ENCODE results near the gene IL9. TPM values are rescaled to one million over a fixed set of nuclear protein-coding genes. Genes with fewer than 3 reads are reported as not detected.

Gene IL9
- total and polyA plus RNA-seq, 2 of the 4 experiments (the other 2 are of a cell fraction): not detected

DNA sequence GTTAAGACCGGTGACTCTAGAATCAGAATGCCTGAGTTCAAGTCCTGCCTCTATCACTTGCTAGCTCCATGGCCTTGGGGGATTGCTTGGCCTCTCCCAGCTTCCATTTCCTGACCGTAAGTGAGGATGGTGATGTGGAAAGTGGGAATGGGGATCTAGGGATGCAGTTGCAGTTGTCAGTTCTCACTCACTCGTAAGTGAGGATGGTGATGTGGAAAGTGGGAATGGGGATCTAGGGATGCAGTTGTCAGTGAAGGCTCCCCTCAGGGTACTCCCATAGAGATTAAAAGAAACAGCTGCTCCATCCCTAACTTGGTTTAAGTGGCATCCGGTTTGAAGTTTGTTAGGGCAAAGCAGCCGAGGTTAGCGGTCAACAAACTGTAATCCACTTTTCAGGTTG is 3.0 kb upstream of the IL9 start:
- TF ChIP-seq FOS (IDR thresholded peaks at IDR 0.05; ENCODE audit: low read depth, low read length): no peak
- TF ChIP-seq POLR2A (IDR thresholded peaks at IDR 0.05; ENCODE audit: low read depth, low read length): no peak
- TF ChIP-seq SMC3 (IDR thresholded peaks at IDR 0.05; ENCODE audit: low read depth, low read length): no peak
- TF ChIP-seq RFX5 (IDR thresholded peaks at IDR 0.05; ENCODE audit: low read depth, low read length): no peak
- BruUV-seq (replicated peaks): no TSS peak
- POLR2A ChIA-PET (ENCODE audit: unreplicated experiment): no interaction called here

More for the DNA sequence above, 3.0 kb upstream of the IL9 start:
- Histone ChIP-seq H3K18ac (ENCODE audit: low read depth, low read length) (no peak overlapping the region), H3K4me1 (ENCODE audit: control insufficient read depth, insufficient read depth, low read length) (no peaks in the 10 kb centered on the region), H3K9ac (ENCODE audit: low read depth, low read length) (no peak overlapping the region), H3K27ac (ENCODE audit: insufficient read depth, low read length) (no peak overlapping the region), H3K4ac (ENCODE audit: low read depth, low read length) (no peak overlapping the region), H2BK5ac (ENCODE audit: low read depth, low read length, poor library complexity, severe bottlenecking) (no peak overlapping the region), H3K4me3 (ENCODE audit: insufficient read depth, low read depth, low read length) (no peak overlapping the region), H3K14ac (replicated peaks; ENCODE audit: low read depth, low read length) (no peak overlapping the region), H2AFZ (replicated peaks; ENCODE audit: low read length, poor library complexity) (no peak overlapping the region), H3K56ac (ENCODE audit: extremely low read depth, insufficient read depth, low read length) (no peak overlapping the region; the same call in 1 of the 2 replicates), H3K9me3 (ENCODE audit: control insufficient read depth, insufficient read depth, low read length) (peaks cover 2% of the 10 kb centered on the region; the same call in 1 of the 2 replicates), H4K91ac (ENCODE audit: insufficient read depth, low read depth, low read length) (no peak overlapping the region), H3K27me3 (ENCODE audit: control insufficient read depth, insufficient read depth, low read length) (peaks cover 44% of the 10 kb centered on the region), H3K36me3 (ENCODE audit: control insufficient read depth, insufficient read depth, low read length) (no peaks in the 10 kb centered on the region), H4K8ac (ENCODE audit: low read depth in 2 of 2, low read length in 2 of 2) (no peak overlapping the region), H3K4me2 (ENCODE audit: low read depth, low read length) (no peak overlapping the region), H2BK20ac (ENCODE audit: low read depth, low read length) (no peak overlapping the region), H2AK5ac (ENCODE audit: low read depth, low read length) (no peak overlapping the region), H3K9me1 (ENCODE audit: insufficient read depth, low read length) (no peaks in the 10 kb centered on the region), H4K20me1 (ENCODE audit: insufficient read depth, low read length) (no peaks in the 10 kb centered on the region), H2AK9ac (replicated peaks; ENCODE audit: low read depth, low read length, poor library complexity) (no peak overlapping the region), H3K79me1 (ENCODE audit: low read depth in 1 of 2, low read length in 2 of 2) (no peaks in the 10 kb centered on the region), H4K5ac (ENCODE audit: low read depth, low read length) (no peak overlapping the region), H2BK15ac (ENCODE audit: low read depth, low read length) (no peak overlapping the region), H2BK120ac (ENCODE audit: low read depth, low read length) (no peak overlapping the region), H3K23ac (ENCODE audit: low read depth, low read length) (no peak overlapping the region)
- intact Hi-C loops (cut with micrococcal nuclease): loop anchor here (5.0 kb wide), 1 partner anchor 34 kb away; no protein-coding TSS in a partner anchor
- dilution Hi-C loops (cut with HindIII; ENCODE audit: low sequenced_read_pairs, unreplicated experiment): no loop called here
- CTCF ChIA-PET: interaction anchor here (1.4 kb wide), 1 partner anchor 10 kb away, joined by 3 read pairs; no protein-coding TSS in a partner anchor
- ATAC-seq (ENCODE audit: low read depth): no peak
- WGBS, 2 experiments (ENCODE audit: extremely low coverage in 2 of 2, insufficient read length in 1 of 2): 100% methylated on average over 1 of the region's 6 CpGs; no CpG with 5 or more reads in 1 of the 2 experiments
- DNase-seq: no peak
- in situ Hi-C loops (cut with MboI; ENCODE audit: low sequenced_read_pairs): no loop called here

All from IMR-90 (cell line).